ENCODE data around the gene RABGEF1. TPM values are rescaled to one million over a fixed set of nuclear protein-coding genes. Genes with fewer than 3 reads are reported as not detected.

The RABGEF1 gene
- total and polyA plus RNA-seq, 2 of the 8 experiments (the other 6 are each of a cell fraction or from before 2014, with no cell fraction given) = 10.2 to 18.0 TPM

DNA sequence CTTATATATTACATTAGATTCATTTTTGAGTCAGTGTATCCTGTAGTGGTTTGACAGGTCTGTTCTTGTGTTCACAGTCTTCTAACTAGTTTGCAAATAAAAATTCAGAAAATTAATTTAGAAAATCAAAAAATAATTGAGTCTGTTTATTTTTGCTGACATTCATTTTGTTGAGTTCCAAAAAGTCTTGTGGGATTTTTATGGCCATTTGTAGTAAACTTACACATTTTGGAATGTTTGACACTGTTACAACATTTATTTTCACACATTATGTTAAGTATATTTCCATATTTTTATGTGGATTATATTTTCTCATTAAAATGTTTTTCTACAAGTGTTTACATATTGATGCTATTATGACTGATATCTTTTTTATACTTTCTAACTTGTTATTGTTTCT, 16.4 kb downstream of the RABGEF1 start:
- no peak overlapping the region for H4K91ac ChIP-seq (replicated peaks; ENCODE audit: insufficient read length, low read length)
- H3K23me2 ChIP-seq (ENCODE audit: low read depth, low read length) = no peaks in the 10 kb centered on the region
- H4K8ac ChIP-seq (ENCODE audit: extremely low read depth, insufficient read depth, low read length) = no peak overlapping the region
- H3K79me1 ChIP-seq (ENCODE audit: low read depth, low read length) = 0 out of 2 replicates have a peak, but pooled peaks cover 3% of the 10 kb centered on the region
- H3K9me3 ChIP-seq (ENCODE audit: insufficient read depth in 2 of 2, low read depth in 1 of 2, low read length in 1 of 2) = no peaks in the 10 kb centered on the region
- H2BK5ac ChIP-seq (ENCODE audit: low read depth, low read length) = no peak overlapping the region
- H2BK120ac ChIP-seq (replicated peaks; ENCODE audit: low read depth, low read length) = no peak overlapping the region
- no peak overlapping the region for H3K4me3 ChIP-seq (ENCODE audit: extremely low read depth in 1 of 4, insufficient read depth in 2 of 4, low read depth in 3 of 4, low read length in 4 of 4)
- no peak overlapping the region for H3K14ac ChIP-seq (ENCODE audit: insufficient read length)
- no peak for TF ChIP-seq SIX5 (IDR thresholded peaks at IDR 0.05; ENCODE audit: low read depth, low read length)
- no peaks in the 10 kb centered on the region for H3K4me1 ChIP-seq (replicated peaks in 1 of 4; ENCODE audit: control insufficient read depth in 3 of 4, insufficient read depth in 4 of 4, low read length in 3 of 4)
- DNase-seq (ENCODE audit: low read depth in 1 of 2, low spot score in 2 of 2) (no peak), FAIRE-seq (no peak)
- no peak overlapping the region for H3K27ac ChIP-seq (ENCODE audit: low read depth, low read length)
- no peak overlapping the region for H3K9ac ChIP-seq (replicated peaks in 1 of 4; ENCODE audit: extremely low read depth in 1 of 4, low read depth in 3 of 4, low read length in 3 of 4)
- H3K36me3 ChIP-seq (ENCODE audit: control insufficient read depth in 2 of 4, insufficient read depth in 4 of 4, low read length in 3 of 4) = no peaks in the 10 kb centered on the region
- no peaks in the 10 kb centered on the region for H3K27me3 ChIP-seq (replicated peaks in 1 of 4; ENCODE audit: control insufficient read depth in 3 of 4, extremely low read depth in 1 of 4, insufficient read depth in 3 of 4, low read length in 3 of 4)
- H2BK15ac ChIP-seq (ENCODE audit: low read length) = no peak overlapping the region
- H2BK20ac ChIP-seq (ENCODE audit: low read length) = no peak overlapping the region
- H4K5ac ChIP-seq (ENCODE audit: insufficient read length, low read depth, low read length) = no peak overlapping the region
- H3K56ac ChIP-seq (replicated peaks; ENCODE audit: insufficient read length, low read depth, low read length) = no peak overlapping the region
- no peak overlapping the region for H2AFZ ChIP-seq (ENCODE audit: low read length)
- no peak overlapping the region for H3K4me2 ChIP-seq (ENCODE audit: insufficient read depth in 1 of 2, low read depth in 2 of 2, low read length in 2 of 2)
- POLR2A ChIA-PET (ENCODE audit: partially characterized antibody) = no interaction called here
- no peak overlapping the region for H3K4ac ChIP-seq (replicated peaks; ENCODE audit: insufficient read length, low read depth, low read length)
- CTCF ChIA-PET (ENCODE audit: partially characterized antibody) = no interaction called here
- H3K23ac ChIP-seq (ENCODE audit: insufficient read length) = no peak overlapping the region
- H3K79me2 ChIP-seq (ENCODE audit: control insufficient read depth in 1 of 2, insufficient read depth in 2 of 2, low read length in 2 of 2) = peaks cover 0 to 30% of the 10 kb centered on the region in 2 experiments; a peak in 2 of 4 replicates
- H2BK12ac ChIP-seq (ENCODE audit: low read depth, low read length) = no peak overlapping the region
- H4K20me1 ChIP-seq (replicated peaks in 1 of 2; ENCODE audit: control insufficient read depth in 1 of 2, insufficient read depth in 2 of 2, low read length in 2 of 2) = peaks cover 0 to 1% of the 10 kb centered on the region in 2 experiments
- no peak overlapping the region for H3K18ac ChIP-seq (ENCODE audit: extremely low read depth, low read length)
- H2AK5ac ChIP-seq (ENCODE audit: low read depth, low read length) = no peak overlapping the region
